A549 (cell line): ENCODE results near the gene TMEM198. TPM values are rescaled to one million over a fixed set of nuclear protein-coding genes. Genes with fewer than 3 reads are reported as not detected.

Experiments
- ATAC-seq, 2 experiments: fragments of 200-7000 bp in 1 of 2; fragments of >200 bp in 1 of 2; cut with Nextera tagmentation in 1 of 2; cut with Tn5 transposase in 1 of 2; 3 replicates each; pipeline versions ENCODE4 v1.8.0 to v1.9.1; 2018 to 2020; ENCODE audit warnings: mild to moderate bottlenecking in 1 of 2, moderate library complexity in 1 of 2
- CTCF ChIA-PET: fragments of 300-600 bp; sonication (Branson Sonifier 250); formaldehyde crosslinking; extraction: SDS; loops from one replicate; lab custom pipeline; 2021; ENCODE audit warnings: antibody characterized with exemption, inconsistent platforms; lab: Yijun Ruan, JAX
- POLR2A ChIA-PET: fragments of 350-600 bp; formaldehyde crosslinking; extraction: SDS; loops from one replicate; lab custom pipeline; 2021; ENCODE audit warnings: antibody characterized with exemption, inconsistent platforms; lab: Yijun Ruan, JAX
- DNase-seq, 2 experiments: peaks; one replicate each; pipeline versions ENCODE4 v3.0.0 to v3.0.0-alpha.2; 2011 to 2016; ENCODE audit warnings: low read depth in 1 of 2, low spot score in 1 of 2
- FAIRE-seq: peaks from 2 replicates; lab custom pipeline; 2011; peaks lifted over from hg19 to GRCh38; lab: Jason Lieb, UNC
- H3K27ac ChIP-seq, 2 experiments: fragments of >200 bp; sonication (Bioruptor Twin); formaldehyde crosslinking; 3 replicates each; pipeline ENCODE4 v1.5.1; 2016 to 2017
- H3K4me1 ChIP-seq: fragments of >200 bp; sonication (Bioruptor Twin); formaldehyde crosslinking; 3 replicates; pipeline ENCODE4 v1.6.1; 2016
- H3K4me2 ChIP-seq: fragments of >200 bp; sonication (Bioruptor Twin); formaldehyde crosslinking; 3 replicates; pipeline ENCODE4 v1.6.1; 2016
- H3K4me3 ChIP-seq: fragments of >200 bp; sonication (Bioruptor Twin); formaldehyde crosslinking; 3 replicates; pipeline ENCODE4 v1.5.1; 2016
- H3K9me3 ChIP-seq: fragments of >200 bp; sonication (Bioruptor Twin); formaldehyde crosslinking; 3 replicates; pipeline ENCODE4 v1.6.1; 2016
- BHLHE40 ChIP-seq: IDR thresholded peaks from 2 replicates; pipeline ENCODE4 v1.6.1; 2012; ENCODE audit warnings: low read depth, low read length, inconsistent platforms
- CHD2 ChIP-seq: fragments of 150-350 bp; IDR thresholded peaks from 2 replicates; pipeline ENCODE4 v1.6.1; 2014; ENCODE audit warnings: low read length; ENCODE audit not compliant: partially characterized antibody
- CHD4 ChIP-seq: fragments of 200-600 bp; sonication (generic); IDR thresholded peaks from 2 replicates; pipeline ENCODE4 v1.6.1; 2016; ENCODE audit warnings: antibody characterized with exemption, mild to moderate bottlenecking, borderline replicate concordance
- ESRRA ChIP-seq: fragments of 150-350 bp; IDR thresholded peaks from 2 replicates; pipeline ENCODE4 v1.6.1; 2014; ENCODE audit warnings: mild to moderate bottlenecking, low read length, borderline replicate concordance
- FOXS1 ChIP-seq: fragments of 250-450 bp; sonication (Bioruptor Pico); IDR thresholded peaks from 2 replicates; pipeline ENCODE4 v1.5.0; 2020; ENCODE audit warnings: mild to moderate bottlenecking, moderate library complexity
- HDAC2 ChIP-seq: fragments of 200-600 bp; sonication (generic); IDR thresholded peaks from 2 replicates; pipeline ENCODE4 v1.6.1; 2016
- HOXB13 ChIP-seq: fragments of 250-450 bp; sonication (Bioruptor Pico); IDR thresholded peaks from 2 replicates; pipeline ENCODE4 v1.5.0; 2020; ENCODE audit warnings: low read depth, mild to moderate bottlenecking, moderate library complexity
- JUN ChIP-seq, 2 experiments: fragments of >200 bp; sonication (Bioruptor Twin); formaldehyde crosslinking; IDR thresholded peaks; 2 replicates in 1 of 2; 3 replicates in 1 of 2; pipeline ENCODE4 v1.6.1; 2016 to 2017
- KDM1A ChIP-seq: fragments of 200-600 bp; sonication (generic); IDR thresholded peaks from 2 replicates; pipeline ENCODE4 v1.6.1; 2016; ENCODE audit warnings: low read depth, mild to moderate bottlenecking
- MAFK ChIP-seq: fragments of 450-650 bp; IDR thresholded peaks from 2 replicates; pipeline ENCODE4 v1.6.1; 2014; ENCODE audit not compliant: partially characterized antibody
- MYC ChIP-seq: IDR thresholded peaks from 2 replicates; pipeline ENCODE4 v1.6.1; 2012; ENCODE audit warnings: mild to moderate bottlenecking, inconsistent platforms, low read length, improper control_type of control experiment, borderline replicate concordance
- POLR2A ChIP-seq: IDR thresholded peaks from 2 replicates; pipeline ENCODE4 v1.6.1; 2012; ENCODE audit warnings: mild to moderate bottlenecking, low read length
- POLR2AphosphoS2 ChIP-seq: conservative IDR thresholded peaks from 2 replicates; pipeline ENCODE4 v1.6.1; 2012; ENCODE audit warnings: low read length, improper control_type of control experiment, inconsistent platforms
- RAD21 ChIP-seq, 2 experiments: fragments of >200 bp in 1 of 2; sonication (Bioruptor Twin) in 1 of 2; formaldehyde crosslinking in 1 of 2; IDR thresholded peaks in 1 of 2; conservative IDR thresholded peaks in 1 of 2; 2 replicates in 1 of 2; 3 replicates in 1 of 2; pipeline ENCODE4 v1.6.1; 2012 to 2018; ENCODE audit warnings: inconsistent platforms in 1 of 2
- RCOR1 ChIP-seq: fragments of 150-350 bp; IDR thresholded peaks from 2 replicates; pipeline ENCODE4 v1.6.1; 2014; ENCODE audit warnings: antibody characterized with exemption, low read length, low read depth
- RFX5 ChIP-seq: fragments of 450-650 bp; IDR thresholded peaks from 2 replicates; pipeline ENCODE4 v1.7.1; 2014; ENCODE audit warnings: antibody characterized with exemption, mild to moderate bottlenecking, moderate library complexity
- TP53 ChIP-seq: fragments of 250-450 bp; sonication (Bioruptor Pico); IDR thresholded peaks from 2 replicates; pipeline ENCODE4 v1.5.0; 2021; ENCODE audit warnings: mild to moderate bottlenecking, moderate library complexity
- ZNF302 ChIP-seq: fragments of 250-450 bp; sonication (Bioruptor Pico); IDR thresholded peaks from 2 replicates; pipeline ENCODE4 v1.9.0; 2021; ENCODE audit warnings: inconsistent platforms, mild to moderate bottlenecking, moderate library complexity
- WGBS: methylation state at CpG from one replicate; pipeline ENCODE4 v1.1.6; 2017; ENCODE audit errors: missing lambda C conversion rate; 5-methylcytosine and 5-hydroxymethylcytosine counted together
- polyA plus RNA-seq, 4 experiments: library from polyadenylated mRNA; depleted of rRNA in 3 of 4; stranded (reverse); fragments of >200 nt; fragmentation: RNase III in 1 of 4; extraction: RNeasy Plus Mini Kit Qiagen cat#74134 plus additional on column Dnase treatment in 1 of 4; gene quantifications; 2 replicates in 3 of 4; 3 replicates in 1 of 4; pipeline ENCODE4 v1.2.3, GENCODE V29; 2011 to 2017
- TF ChIP-seq, protein P1 (sequence below): fragments of >200 bp; sonication (Bioruptor Twin); formaldehyde crosslinking; IDR thresholded peaks from 3 replicates; pipeline ENCODE4 v1.5.1; 2016
- TF ChIP-seq, protein P2 (sequence below): fragments of 450-650 bp; IDR thresholded peaks from 2 replicates; pipeline ENCODE4 v1.6.1; 2014; ENCODE audit warnings: antibody characterized with exemption
- TF ChIP-seq, protein P3 (sequence below): IDR thresholded peaks from 2 replicates; pipeline ENCODE4 v1.6.1; 2012
- TF ChIP-seq, protein P4 (sequence below): IDR thresholded peaks from 2 replicates; pipeline ENCODE4 v1.6.1; 2012; ENCODE audit warnings: low read depth, borderline replicate concordance
- TF ChIP-seq, protein P5 (sequence below): fragments of 150-350 bp; IDR thresholded peaks from 2 replicates; pipeline ENCODE4 v1.6.1; 2014; ENCODE audit warnings: low read depth, mild to moderate bottlenecking, low read length

Gene TMEM198
- polyA plus RNA-seq, 2 of the 4 experiments (the other 2 are of a cell fraction), result 0.31 to 0.37 TPM

DNA sequence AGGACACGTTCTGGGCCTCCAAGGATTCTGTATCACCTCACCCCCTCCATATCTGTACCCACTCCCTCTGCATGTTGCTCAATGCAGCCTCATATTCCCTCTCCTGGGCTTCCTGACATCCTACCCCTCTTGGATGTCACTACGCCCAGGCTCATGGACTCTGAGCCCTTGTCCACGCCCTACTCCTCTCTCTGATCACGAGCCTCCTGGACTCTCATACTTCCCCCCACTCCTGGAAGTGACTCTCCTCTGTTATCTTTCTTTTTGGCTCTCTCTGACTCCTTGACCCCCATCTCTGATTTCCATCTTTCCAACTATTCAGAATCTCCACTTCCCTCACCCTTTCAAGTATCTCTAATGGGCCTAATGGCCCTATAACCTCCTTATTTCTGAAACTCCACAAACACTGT, 2.1 kb downstream of the TMEM198 start (continued):
- no peak for TF ChIP-seq MYC

DNA sequence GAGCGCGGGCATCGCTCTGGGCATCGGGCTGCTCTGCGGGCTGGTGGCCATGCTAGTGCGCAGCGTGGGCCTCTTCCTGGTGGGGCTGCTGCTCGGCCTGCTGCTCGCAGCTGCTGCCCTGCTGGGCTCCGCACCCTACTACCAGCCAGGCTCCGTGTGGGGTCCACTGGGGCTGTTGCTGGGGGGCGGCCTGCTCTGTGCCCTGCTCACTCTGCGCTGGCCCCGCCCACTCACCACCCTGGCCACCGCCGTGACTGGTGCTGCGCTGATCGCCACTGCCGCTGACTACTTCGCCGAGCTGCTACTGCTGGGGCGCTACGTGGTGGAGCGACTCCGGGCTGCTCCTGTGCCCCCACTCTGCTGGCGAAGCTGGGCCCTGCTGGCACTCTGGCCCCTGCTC, 3.8 kb downstream of the TMEM198 start:
- no peak for DNase-seq
- POLR2A ChIA-PET, result no interaction called here
- no peak for FAIRE-seq
- ATAC-seq, result no peak
- CTCF ChIA-PET, result interaction anchor here (1.0 to 5.8 kb wide), 2 partner anchors 13 to 94 kb away, joined by 3 to 51 read pairs; no protein-coding TSS in a partner anchor
- Histone ChIP-seq H3K27ac (no peak overlapping the region), H3K9me3 (no peaks in the 10 kb centered on the region), H3K4me3 (no peak overlapping the region), H3K4me1 (peaks cover 16% of the 10 kb centered on the region), H3K4me2 (no peak overlapping the region)
- no peak for TF ChIP-seq FOXS1 (CRISPR knock-in tag)
- TF ChIP-seq HDAC2, result no peak
- TF ChIP-seq RCOR1, result no peak
- TF ChIP-seq, protein P1, sequence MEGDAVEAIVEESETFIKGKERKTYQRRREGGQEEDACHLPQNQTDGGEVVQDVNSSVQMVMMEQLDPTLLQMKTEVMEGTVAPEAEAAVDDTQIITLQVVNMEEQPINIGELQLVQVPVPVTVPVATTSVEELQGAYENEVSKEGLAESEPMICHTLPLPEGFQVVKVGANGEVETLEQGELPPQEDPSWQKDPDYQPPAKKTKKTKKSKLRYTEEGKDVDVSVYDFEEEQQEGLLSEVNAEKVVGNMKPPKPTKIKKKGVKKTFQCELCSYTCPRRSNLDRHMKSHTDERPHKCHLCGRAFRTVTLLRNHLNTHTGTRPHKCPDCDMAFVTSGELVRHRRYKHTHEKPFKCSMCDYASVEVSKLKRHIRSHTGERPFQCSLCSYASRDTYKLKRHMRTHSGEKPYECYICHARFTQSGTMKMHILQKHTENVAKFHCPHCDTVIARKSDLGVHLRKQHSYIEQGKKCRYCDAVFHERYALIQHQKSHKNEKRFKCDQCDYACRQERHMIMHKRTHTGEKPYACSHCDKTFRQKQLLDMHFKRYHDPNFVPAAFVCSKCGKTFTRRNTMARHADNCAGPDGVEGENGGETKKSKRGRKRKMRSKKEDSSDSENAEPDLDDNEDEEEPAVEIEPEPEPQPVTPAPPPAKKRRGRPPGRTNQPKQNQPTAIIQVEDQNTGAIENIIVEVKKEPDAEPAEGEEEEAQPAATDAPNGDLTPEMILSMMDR, result no peak
- TF ChIP-seq BHLHE40, result no peak
- no peak for TF ChIP-seq POLR2AphosphoS2
- no peak for TF ChIP-seq TP53 (CRISPR knock-in tag)
- TF ChIP-seq JUN (IDR thresholded peaks at IDR 0.05), result no peak
- no peak for TF ChIP-seq CHD2
- no peak for TF ChIP-seq ZNF302 (CRISPR knock-in tag)
- no peak for TF ChIP-seq POLR2A
- TF ChIP-seq, protein P2, sequence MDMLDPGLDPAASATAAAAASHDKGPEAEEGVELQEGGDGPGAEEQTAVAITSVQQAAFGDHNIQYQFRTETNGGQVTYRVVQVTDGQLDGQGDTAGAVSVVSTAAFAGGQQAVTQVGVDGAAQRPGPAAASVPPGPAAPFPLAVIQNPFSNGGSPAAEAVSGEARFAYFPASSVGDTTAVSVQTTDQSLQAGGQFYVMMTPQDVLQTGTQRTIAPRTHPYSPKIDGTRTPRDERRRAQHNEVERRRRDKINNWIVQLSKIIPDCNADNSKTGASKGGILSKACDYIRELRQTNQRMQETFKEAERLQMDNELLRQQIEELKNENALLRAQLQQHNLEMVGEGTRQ, result no peak
- no peak for TF ChIP-seq RFX5
- TF ChIP-seq, protein P3, sequence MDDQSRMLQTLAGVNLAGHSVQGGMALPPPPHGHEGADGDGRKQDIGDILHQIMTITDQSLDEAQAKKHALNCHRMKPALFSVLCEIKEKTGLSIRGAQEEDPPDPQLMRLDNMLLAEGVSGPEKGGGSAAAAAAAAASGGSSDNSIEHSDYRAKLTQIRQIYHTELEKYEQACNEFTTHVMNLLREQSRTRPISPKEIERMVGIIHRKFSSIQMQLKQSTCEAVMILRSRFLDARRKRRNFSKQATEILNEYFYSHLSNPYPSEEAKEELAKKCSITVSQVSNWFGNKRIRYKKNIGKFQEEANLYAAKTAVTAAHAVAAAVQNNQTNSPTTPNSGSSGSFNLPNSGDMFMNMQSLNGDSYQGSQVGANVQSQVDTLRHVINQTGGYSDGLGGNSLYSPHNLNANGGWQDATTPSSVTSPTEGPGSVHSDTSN, result no peak
- TF ChIP-seq, protein P4, sequence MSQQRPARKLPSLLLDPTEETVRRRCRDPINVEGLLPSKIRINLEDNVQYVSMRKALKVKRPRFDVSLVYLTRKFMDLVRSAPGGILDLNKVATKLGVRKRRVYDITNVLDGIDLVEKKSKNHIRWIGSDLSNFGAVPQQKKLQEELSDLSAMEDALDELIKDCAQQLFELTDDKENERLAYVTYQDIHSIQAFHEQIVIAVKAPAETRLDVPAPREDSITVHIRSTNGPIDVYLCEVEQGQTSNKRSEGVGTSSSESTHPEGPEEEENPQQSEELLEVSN, result no peak
- TF ChIP-seq KDM1A, result no peak
- no peak for TF ChIP-seq ESRRA
- 77% methylated on average over 10 of the region's 26 CpGs for WGBS

DNA sequence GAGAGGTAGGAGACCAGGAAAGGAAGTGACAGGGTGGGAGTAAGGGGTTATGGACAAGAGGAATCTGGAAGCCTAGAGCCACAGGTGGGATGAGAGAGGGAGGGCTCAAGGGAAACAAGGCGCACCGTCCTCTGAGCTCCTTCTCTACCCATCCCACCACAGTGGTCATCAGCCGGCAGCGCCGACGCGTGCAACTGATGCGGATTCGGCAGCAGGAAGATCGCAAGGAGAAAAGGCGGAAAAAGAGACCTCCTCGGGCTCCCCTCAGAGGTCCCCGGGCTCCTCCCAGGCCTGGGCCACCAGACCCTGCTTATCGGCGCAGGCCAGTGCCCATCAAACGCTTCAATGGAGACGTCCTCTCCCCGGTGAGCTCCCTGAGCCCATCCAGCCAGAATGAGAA, 5.2 kb downstream of the TMEM198 start:
- peaks cover 19% of the 10 kb centered on the region for H3K4me1 ChIP-seq
- WGBS, result 78% methylated on average over 18 of the region's 18 CpGs
- DNase-seq (no peak), FAIRE-seq (no peak), ATAC-seq (no peak)
- H3K9me3 ChIP-seq, result no peaks in the 10 kb centered on the region
- H3K27ac ChIP-seq, result no peak overlapping the region
- ChIA-PET CTCF (interaction anchor here (0.7 to 5.8 kb wide), 6 partner anchors 8 to 161 kb away, joined by 3 to 51 read pairs (median 4); partner anchors contain the start of gene DNPEP), POLR2A (no interaction called here)
- H3K4me2 ChIP-seq, result no peak overlapping the region
- no peak overlapping the region for H3K4me3 ChIP-seq
- no peak for TF ChIP-seq CHD4
- TF ChIP-seq MAFK, result no peak
- no peak for TF ChIP-seq BHLHE40
- TF ChIP-seq, protein P5, sequence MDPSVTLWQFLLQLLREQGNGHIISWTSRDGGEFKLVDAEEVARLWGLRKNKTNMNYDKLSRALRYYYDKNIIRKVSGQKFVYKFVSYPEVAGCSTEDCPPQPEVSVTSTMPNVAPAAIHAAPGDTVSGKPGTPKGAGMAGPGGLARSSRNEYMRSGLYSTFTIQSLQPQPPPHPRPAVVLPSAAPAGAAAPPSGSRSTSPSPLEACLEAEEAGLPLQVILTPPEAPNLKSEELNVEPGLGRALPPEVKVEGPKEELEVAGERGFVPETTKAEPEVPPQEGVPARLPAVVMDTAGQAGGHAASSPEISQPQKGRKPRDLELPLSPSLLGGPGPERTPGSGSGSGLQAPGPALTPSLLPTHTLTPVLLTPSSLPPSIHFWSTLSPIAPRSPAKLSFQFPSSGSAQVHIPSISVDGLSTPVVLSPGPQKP, result no peak
- no peak for TF ChIP-seq RAD21 (conservative IDR thresholded peaks at IDR 0.05 in 1 of 2, IDR thresholded peaks at IDR 0.05 in 1 of 2)
- TF ChIP-seq ESRRA, result no peak
- no peak for TF ChIP-seq HOXB13 (CRISPR knock-in tag)
- TF ChIP-seq, all 56 proteins: peak for 0
